Fibroblast of lung (primary cell): ENCODE results near the gene SPDYA. TPM values are rescaled to one million over a fixed set of nuclear protein-coding genes. Genes with fewer than 3 reads are reported as not detected.

Experiments
- DNase-seq, 2 donors: peaks; one replicate each; pipeline versions ENCODE4 v3.0.0 to v3.0.0-alpha.2; 2010; ENCODE audit warnings: low read depth in 2 of 2
- H2AFZ ChIP-seq: 2 replicates; pipeline ENCODE4 v1.5.1; 2012; ENCODE audit warnings: low read length, control low read depth, inconsistent platforms
- H3K27ac ChIP-seq: 2 replicates; pipeline ENCODE4 v1.5.1; 2011; ENCODE audit warnings: low read length, control low read depth; ENCODE audit not compliant: insufficient read depth
- H3K27me3 ChIP-seq: 2 replicates; pipeline ENCODE4 v1.5.1; 2011; ENCODE audit warnings: mild to moderate bottlenecking, low read length; ENCODE audit not compliant: control insufficient read depth, insufficient read depth
- H3K36me3 ChIP-seq: 2 replicates; pipeline ENCODE4 v1.5.1; 2011; ENCODE audit warnings: low read length; ENCODE audit not compliant: control insufficient read depth, insufficient read depth
- H3K4me1 ChIP-seq: 2 replicates; pipeline ENCODE4 v1.5.1; 2011; ENCODE audit warnings: low read length; ENCODE audit not compliant: control insufficient read depth, insufficient read depth; ENCODE audit errors: extremely low read depth
- H3K4me2 ChIP-seq: 2 replicates; pipeline ENCODE4 v1.5.1; 2011; ENCODE audit warnings: low read length, control low read depth; ENCODE audit not compliant: insufficient read depth; ENCODE audit errors: extremely low read depth
- H3K4me3 ChIP-seq, 4 experiments: fragments of 200-600 bp in 1 of 4; sonication (generic) in 1 of 4; replicated peaks in 1 of 4; 2 replicates each; pipeline ENCODE4 v1.5.1; 2011 to 2016; ENCODE audit warnings: low read length in 4 of 4, low read depth in 3 of 4, mild to moderate bottlenecking in 3 of 4, control low read depth in 2 of 4, inconsistent platforms in 1 of 4, mixed read lengths in 1 of 4; ENCODE audit not compliant: insufficient read depth in 1 of 4; ENCODE audit errors: control extremely low read depth in 1 of 4
- H3K79me2 ChIP-seq: 2 replicates; pipeline ENCODE4 v1.5.1; 2012; ENCODE audit warnings: mild to moderate bottlenecking, low read length, inconsistent platforms; ENCODE audit not compliant: control insufficient read depth, insufficient read depth
- H3K9ac ChIP-seq: 2 replicates; pipeline ENCODE4 v1.5.1; 2011; ENCODE audit warnings: mild to moderate bottlenecking, low read length, control low read depth; ENCODE audit not compliant: insufficient read depth
- H3K9me3 ChIP-seq: 2 replicates; pipeline ENCODE4 v1.5.1; 2012; ENCODE audit warnings: low read depth, low read length; ENCODE audit not compliant: control insufficient read depth, insufficient read depth
- H4K20me1 ChIP-seq: 2 replicates; pipeline ENCODE4 v1.5.1; 2011; ENCODE audit warnings: low read length; ENCODE audit not compliant: control insufficient read depth, insufficient read depth; ENCODE audit errors: extremely low read depth
- CTCF ChIP-seq, 2 donors: IDR thresholded peaks in 1 of 2; conservative IDR thresholded peaks in 1 of 2; 1 replicate in 1 of 2; 2 replicates in 1 of 2; pipeline ENCODE4 v1.5.1; 2011 to 2012; ENCODE audit warnings: low read length in 2 of 2, control low read depth in 1 of 2, inconsistent platforms in 1 of 2, low read depth in 1 of 2, mild to moderate bottlenecking in 1 of 2
- EZH2 ChIP-seq: IDR thresholded peaks from 2 replicates; pipeline ENCODE4 v1.5.1; 2012; ENCODE audit warnings: low read length, control low read depth, mild to moderate bottlenecking; ENCODE audit errors: missing control alignments
- polyA plus RNA-seq, 2 donors: library from polyadenylated mRNA; depleted of rRNA in 1 of 2; stranded (reverse) in 1 of 2; unstranded in 1 of 2; fragments of >200 nt; gene quantifications; 2 replicates each; pipeline ENCODE4 v1.2.1, GENCODE V29; 2011 to 2012; ENCODE audit warnings: missing spikeins in 1 of 2
- total RNA-seq: library from RNA; depleted of rRNA; stranded (reverse); fragments of >200 nt; gene quantifications from 2 replicates; pipeline ENCODE4 v1.2.1, GENCODE V29; 2014

Gene SPDYA
- total and polyA plus RNA-seq, 2 donors (not counting 1 experiment from before 2014, with no cell fraction given) = 0.09 to 0.83 TPM

DNA sequence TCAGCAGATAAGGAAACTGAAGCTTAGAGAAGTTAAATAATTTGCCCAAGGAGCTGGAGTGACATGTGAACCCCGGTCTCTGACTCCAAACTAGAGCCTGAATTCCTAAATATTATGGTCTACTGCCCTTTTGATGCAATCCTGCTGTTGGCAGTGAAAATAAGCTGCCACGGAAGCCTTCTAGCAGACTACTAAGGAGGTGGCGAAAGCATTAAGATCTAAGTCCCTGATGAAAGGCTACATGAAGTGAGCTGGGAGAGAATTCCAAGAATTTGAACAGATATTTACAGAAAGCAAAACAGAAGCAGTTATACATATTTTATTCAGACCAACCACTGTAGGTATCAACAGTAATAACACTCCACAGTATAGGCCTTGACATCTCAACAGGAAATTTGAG lies 31.4 kb downstream of the SPDYA start:
- H3K4me1 ChIP-seq = no peaks in the 10 kb centered on the region
- no peak for DNase-seq
- no peak for TF ChIP-seq CTCF (conservative IDR thresholded peaks at IDR 0.05 in 1 of 2, IDR thresholded peaks at IDR 0.05 in 1 of 2; ENCODE audit: low read depth in 1 of 2, low read length in 2 of 2)
- no peak for TF ChIP-seq EZH2
- H3K79me2 ChIP-seq = no peaks in the 10 kb centered on the region
- H4K20me1 ChIP-seq = no peaks in the 10 kb centered on the region
- H3K9ac ChIP-seq = no peak overlapping the region
- no peak overlapping the region for H3K4me3 ChIP-seq
- no peak overlapping the region for H3K4me2 ChIP-seq
- no peaks in the 10 kb centered on the region for H3K27me3 ChIP-seq
- no peaks in the 10 kb centered on the region for H3K36me3 ChIP-seq
- no peaks in the 10 kb centered on the region for H3K9me3 ChIP-seq
- no peak overlapping the region for H3K27ac ChIP-seq
- no peak overlapping the region for H2AFZ ChIP-seq

- DNase-seq = peak in 1 of 2 donors; percentile 27
- Histone ChIP-seq H4K20me1 (no peaks in the 10 kb centered on the region), H3K4me2 (no peak overlapping the region), H3K4me1 (no peaks in the 10 kb centered on the region), H3K9ac (no peak overlapping the region), H3K79me2 (no peaks in the 10 kb centered on the region), H3K36me3 (no peaks in the 10 kb centered on the region), H3K27me3 (no peaks in the 10 kb centered on the region), H3K9me3 (no peaks in the 10 kb centered on the region), H2AFZ (no peak overlapping the region), H3K27ac (no peak overlapping the region), H3K4me3 (no peak overlapping the region)
- no peak for TF ChIP-seq EZH2
- TF ChIP-seq CTCF (conservative IDR thresholded peaks at IDR 0.05 in 1 of 2, IDR thresholded peaks at IDR 0.05 in 1 of 2; ENCODE audit: low read depth in 1 of 2, low read length in 2 of 2) = no peak
Observed at GRCh38 chr2:28855193-28855592, 44.6 kb downstream of the SPDYA start.

GRCh38 chr2:28855977-28856376 lies 45.3 kb downstream of the SPDYA start:
- H2AFZ ChIP-seq = no peak overlapping the region
- H3K36me3 ChIP-seq = peaks cover 3% of the 10 kb centered on the region
- no peaks in the 10 kb centered on the region for H4K20me1 ChIP-seq
- no peak overlapping the region for H3K4me3 ChIP-seq
- H3K27me3 ChIP-seq = no peaks in the 10 kb centered on the region
- H3K79me2 ChIP-seq = no peaks in the 10 kb centered on the region
- H3K4me2 ChIP-seq = no peak overlapping the region
- H3K9ac ChIP-seq = no peak overlapping the region
- TF ChIP-seq CTCF (conservative IDR thresholded peaks at IDR 0.05 in 1 of 2, IDR thresholded peaks at IDR 0.05 in 1 of 2; ENCODE audit: low read depth in 1 of 2, low read length in 2 of 2) (no peak), EZH2 (no peak)
- no peak for DNase-seq
- no peaks in the 10 kb centered on the region for H3K4me1 ChIP-seq
- H3K27ac ChIP-seq = no peak overlapping the region
- H3K9me3 ChIP-seq = no peaks in the 10 kb centered on the region
